HG03108 (cell line): ENCODE results near the gene FBXO24.
"Not testable (repeated sequence)": the region's sequence is repeated elsewhere in the genome, so short reads cannot be mapped to it uniquely, and the experiment has no call there.

Source experiments
- ATAC-seq: cut with Tn5 transposase; IDR thresholded peaks from one replicate; pipeline ENCODE4 v1.9.1; 2021; ENCODE audit warnings: moderate library complexity; ENCODE audit not compliant: unreplicated experiment

FBXO24 gene

GRCh38 chr7:100586266-100587025 lies at the start of gene FBXO24:
Gene FBXO24, plus strand, starts transcription at chr7:100586328. Its CDS starts 298 bp downstream, at chr7:100586626.
- ATAC-seq: peak; percentile 80

- not testable (repeated sequence) for ATAC-seq
Observed at GRCh38 chr7:100536695-100537094, 49.4 kb upstream of the FBXO24 start.

GRCh38 chr7:100538348-100538653 lies 47.8 kb upstream of the FBXO24 start:
- no peak for ATAC-seq

GRCh38 chr7:100538654-100539435 lies 47.3 kb upstream of the FBXO24 start, which contains the start of gene AGFG2:
Gene AGFG2, plus strand, starts transcription at chr7:100539203. Its CDS starts 144 bp downstream, at chr7:100539347.
- peak; percentile 95 for ATAC-seq

- ATAC-seq: no peak
Observed at GRCh38 chr7:100539436-100540006, 46.6 kb upstream of the FBXO24 start.

GRCh38 chr7:100540073-100540723 lies 45.9 kb upstream of the FBXO24 start:
- ATAC-seq: no peak

- not testable (repeated sequence) for ATAC-seq
Observed at GRCh38 chr7:100541309-100541708, 44.8 kb upstream of the FBXO24 start.

- ATAC-seq: no peak
Observed at GRCh38 chr7:100543586-100543985, 42.5 kb upstream of the FBXO24 start.

GRCh38 chr7:100544386-100544785 lies 41.7 kb upstream of the FBXO24 start:
- no peak for ATAC-seq

- ATAC-seq: no peak
Observed at GRCh38 chr7:100544967-100545359, 41.2 kb upstream of the FBXO24 start.

GRCh38 chr7:100545360-100546128 lies 40.6 kb upstream of the FBXO24 start:
- peak; percentile 47 for ATAC-seq

GRCh38 chr7:100546129-100546925 lies 39.8 kb upstream of the FBXO24 start:
- no peak for ATAC-seq

- no peak for ATAC-seq
Observed at GRCh38 chr7:100546926-100547800, 39.0 kb upstream of the FBXO24 start.

GRCh38 chr7:100547872-100548271 lies 38.3 kb upstream of the FBXO24 start:
- ATAC-seq: no peak

GRCh38 chr7:100548446-100548845 lies 37.7 kb upstream of the FBXO24 start:
- ATAC-seq: not testable (repeated sequence)

GRCh38 chr7:100552532-100552931 lies 33.6 kb upstream of the FBXO24 start:
- no peak for ATAC-seq

GRCh38 chr7:100553032-100553431 lies 33.1 kb upstream of the FBXO24 start:
- ATAC-seq: no peak

GRCh38 chr7:100555701-100556100 lies 30.4 kb upstream of the FBXO24 start:
- no peak for ATAC-seq

- ATAC-seq: no peak
Observed at GRCh38 chr7:100556541-100556940, 29.6 kb upstream of the FBXO24 start.
